GM13977 (cell line): Measurements from ENCODE around the gene NPPA.

Source experiments
- DNase-seq: peaks from one replicate; pipeline ENCODE4 v3.0.0; 2012; ENCODE audit warnings: low spot score
- CTCF ChIP-seq: IDR thresholded peaks from 2 replicates; pipeline ENCODE4 v1.5.1; 2012; ENCODE audit warnings: mild to moderate bottlenecking, control low read depth; ENCODE audit not compliant: insufficient read depth; ENCODE audit errors: extremely low read depth, missing control alignments
- in situ Hi-C: fragments of 300-500 bp; cut with MboI; formaldehyde crosslinking; loops from one replicate; pipeline ENCODE4 v1.12.0; 2022; ENCODE audit warnings: low sequenced_read_pairs, low pct_unique_long_range_greater_than_20kb, mixed read lengths, inconsistent platforms; ENCODE audit not compliant: unreplicated experiment

NPPA gene

GRCh38 chr1:11886986-11887665 is 39.5 kb upstream of the NPPA start:
- in situ Hi-C loops, result no loop called here
- DNase-seq, result no peak
- TF ChIP-seq CTCF, result no peak

GRCh38 chr1:11885916-11886315 is 38.3 kb upstream of the NPPA start:
- in situ Hi-C loops, result no loop called here
- DNase-seq, result no peak
- no peak for TF ChIP-seq CTCF

- in situ Hi-C loops, result no loop called here
- no peak for TF ChIP-seq CTCF
- no peak for DNase-seq
Observed at GRCh38 chr1:11882814-11883538, 35.4 kb upstream of the NPPA start.

- TF ChIP-seq CTCF, result no peak
- no peak for DNase-seq
- in situ Hi-C loops, result no loop called here
Observed at GRCh38 chr1:11881749-11882441, 34.3 kb upstream of the NPPA start.

- no peak for DNase-seq
- in situ Hi-C loops, result no loop called here
- TF ChIP-seq CTCF, result no peak
Observed at GRCh38 chr1:11880911-11881748, 33.5 kb upstream of the NPPA start.

- no peak for DNase-seq
- TF ChIP-seq CTCF, result no peak
- in situ Hi-C loops, result no loop called here
Observed at GRCh38 chr1:11880181-11880575, 32.6 kb upstream of the NPPA start.
